ENCODE results near the gene COMMD3. TPM values are rescaled to one million over a fixed set of nuclear protein-coding genes. Genes with fewer than 3 reads are reported as not detected.

The COMMD3 gene
- polyA plus RNA-seq, 12 donors, result 57.8 to 83.9 (median 76.1) TPM; not detected in 1

DNA sequence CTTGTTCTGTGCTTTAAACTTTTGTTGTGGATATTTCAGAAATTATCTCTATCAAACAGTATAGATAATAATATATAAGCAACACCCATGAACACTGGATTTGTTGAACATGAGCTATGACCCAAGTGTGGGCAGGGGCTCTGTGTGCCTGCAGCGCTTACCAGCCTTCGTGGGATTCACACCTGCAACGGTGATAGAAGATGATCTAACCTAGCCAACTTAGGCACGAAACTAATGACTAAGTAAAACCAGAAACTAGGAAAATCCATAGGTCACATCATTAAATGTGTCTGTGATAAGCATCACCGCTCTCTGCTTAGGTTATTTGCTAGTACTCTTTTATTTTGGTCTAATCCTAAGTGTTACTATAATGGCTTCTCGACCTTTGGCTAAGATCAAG is 47.1 kb downstream of the COMMD3 start:
- no peak for DNase-seq

DNA sequence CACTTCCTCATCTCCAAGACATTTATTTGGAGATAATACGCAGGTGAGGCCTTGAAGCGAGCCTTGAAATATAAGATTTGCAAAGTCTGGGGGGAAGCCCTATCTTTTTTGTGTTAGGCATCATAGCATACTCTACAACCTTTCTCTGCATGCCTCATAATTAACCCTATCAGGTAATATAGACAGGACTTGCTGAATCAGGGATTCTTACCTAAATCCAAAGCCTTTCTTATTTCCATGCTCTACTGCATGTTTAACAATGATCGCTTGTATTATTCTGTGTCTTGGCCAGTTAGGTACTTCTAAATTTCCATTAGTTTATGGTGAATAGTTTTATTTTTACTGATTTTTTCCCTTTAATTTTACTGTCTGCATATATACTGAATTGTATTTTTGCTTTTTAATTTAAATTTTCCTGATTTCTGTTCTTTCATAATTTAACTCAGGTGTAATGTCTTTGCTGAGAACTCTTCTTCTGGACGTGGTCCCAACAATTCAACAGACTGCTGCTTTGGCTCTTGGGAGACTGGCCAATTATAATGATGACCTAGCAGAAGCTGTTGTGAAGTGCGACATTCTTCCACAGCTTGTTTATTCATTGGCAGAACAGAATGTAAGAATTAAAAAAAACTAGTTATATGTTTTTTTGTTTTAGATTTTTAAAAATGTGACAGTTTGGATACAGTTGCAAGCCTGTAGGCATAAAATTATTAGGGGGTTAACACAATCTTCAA is 48.4 kb downstream of the COMMD3 start:
- DNase-seq, result no peak

DNA sequence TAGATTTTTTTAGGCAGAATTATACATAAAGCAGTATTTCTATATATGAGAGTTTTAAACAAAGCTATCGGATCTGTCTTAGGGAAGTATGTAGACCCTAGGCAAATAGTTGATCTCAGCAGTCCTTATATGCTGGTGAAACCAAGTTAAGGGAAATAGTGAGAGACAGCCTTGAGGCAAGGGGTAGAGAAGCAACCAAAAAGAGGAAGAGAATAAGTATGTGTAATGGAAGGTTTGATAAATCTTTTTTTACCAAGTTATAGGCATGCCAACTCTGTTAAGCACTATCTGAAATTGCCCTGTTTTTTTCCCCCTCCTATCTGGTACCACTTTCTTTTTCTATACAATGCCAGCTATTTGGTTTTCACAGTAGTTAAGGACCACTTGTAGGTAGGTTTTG is 49.0 kb downstream of the COMMD3 start:
- no peak for DNase-seq

DNA sequence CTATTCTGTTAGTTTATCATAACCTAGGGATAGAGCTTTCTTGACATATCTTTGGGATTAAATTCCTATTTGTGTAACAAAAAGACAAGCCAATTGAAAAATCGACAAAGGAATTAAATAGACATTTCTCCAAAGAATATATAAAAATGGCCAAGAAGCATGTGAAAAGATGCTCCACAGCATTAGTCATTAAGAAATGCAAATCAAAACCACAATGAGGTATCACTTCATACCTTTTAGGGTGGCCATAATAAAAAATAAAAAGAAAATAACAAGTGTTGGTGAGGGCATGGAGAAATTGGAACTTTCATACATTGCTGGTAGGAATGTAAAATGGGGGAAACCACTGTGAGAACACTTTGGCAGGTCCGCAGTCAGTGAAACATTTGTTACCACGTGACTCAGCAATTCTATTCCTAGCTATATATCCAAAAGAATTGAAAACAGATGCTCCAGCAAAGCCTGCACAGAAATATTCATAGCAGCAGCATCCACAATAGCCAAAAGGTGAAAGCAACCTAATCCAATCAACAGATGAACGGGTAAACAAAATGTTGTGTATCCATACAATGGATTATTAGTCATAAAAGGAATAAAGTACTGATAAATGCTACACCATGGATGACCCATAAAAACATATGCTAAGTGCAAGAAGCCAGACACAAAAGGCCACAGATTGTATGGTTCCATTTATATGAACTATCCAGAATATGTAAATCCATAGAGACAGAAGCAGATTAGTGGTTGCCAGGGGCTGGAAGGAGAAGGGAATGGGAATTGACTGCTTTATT is 49.7 kb downstream of the COMMD3 start:
- DNase-seq, result no peak

DNA sequence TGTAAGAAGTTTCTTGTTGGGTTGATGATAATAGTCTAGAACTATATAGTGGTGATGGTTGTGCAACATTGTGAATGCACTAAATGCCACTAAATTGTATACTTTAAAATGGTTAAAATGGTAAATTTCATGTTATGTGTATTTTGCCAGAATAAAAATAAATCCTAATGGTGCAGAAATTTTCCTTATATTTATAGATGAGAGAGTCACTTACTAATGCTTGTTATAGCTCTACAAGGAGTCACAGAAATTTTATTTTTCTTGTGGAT is 50.2 kb downstream of the COMMD3 start:
- no peak for DNase-seq

DNA sequence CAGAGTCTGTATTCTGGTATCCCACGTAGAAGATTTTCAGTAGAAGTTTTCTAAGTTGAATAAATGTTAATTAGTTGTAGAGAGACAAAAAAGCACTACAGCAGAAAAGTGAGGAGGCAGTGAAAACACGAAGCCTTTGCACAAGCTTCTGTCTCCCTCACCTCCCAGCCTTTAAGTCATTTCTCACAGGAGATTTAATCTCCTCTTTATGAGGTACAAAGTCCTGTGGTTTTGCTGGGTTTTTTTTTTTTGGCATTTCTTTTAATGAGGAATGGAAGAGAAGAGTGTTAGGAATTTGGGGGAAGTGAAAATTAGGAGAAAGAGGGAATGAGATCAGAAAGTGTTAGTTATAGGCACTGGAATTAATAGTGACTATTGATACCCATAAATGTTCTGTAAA is 50.6 kb downstream of the COMMD3 start:
- no peak for DNase-seq

DNA sequence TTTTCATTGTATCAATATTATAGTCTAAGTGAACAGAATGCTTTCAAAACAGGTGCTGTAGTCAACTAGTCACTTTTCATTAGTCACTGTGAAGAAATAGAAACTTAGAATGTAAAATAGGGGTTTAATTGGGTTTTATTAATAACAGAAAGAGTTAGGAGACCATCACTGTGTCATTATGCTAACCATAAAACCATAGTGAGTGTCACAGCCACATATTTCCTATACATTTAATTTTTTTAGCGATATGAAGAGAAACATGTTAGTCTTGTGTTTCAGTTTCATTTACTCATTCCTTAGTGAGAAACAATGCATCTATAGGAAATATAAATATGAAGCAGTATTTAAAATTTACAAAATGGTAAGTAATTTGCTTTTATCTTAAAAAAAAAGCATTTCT is 51.3 kb downstream of the COMMD3 start:
- DNase-seq, result no peak

DNA sequence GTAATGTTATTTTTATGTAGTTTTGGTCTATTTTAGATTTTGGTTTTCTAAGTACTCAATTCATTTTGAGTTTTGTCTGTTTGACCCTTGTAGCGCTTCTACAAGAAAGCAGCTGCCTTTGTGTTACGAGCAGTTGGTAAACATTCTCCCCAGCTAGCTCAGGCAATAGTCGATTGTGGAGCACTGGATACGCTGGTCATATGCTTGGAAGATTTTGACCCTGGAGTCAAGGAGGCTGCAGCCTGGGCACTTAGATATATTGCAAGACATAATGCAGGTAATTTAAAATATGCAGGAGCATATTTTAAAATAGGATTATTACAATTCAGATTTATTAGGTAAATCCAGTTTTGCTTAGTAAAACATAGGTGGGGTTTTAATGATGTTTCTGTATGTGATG is 52.2 kb downstream of the COMMD3 start:
- DNase-seq, result no peak

DNA sequence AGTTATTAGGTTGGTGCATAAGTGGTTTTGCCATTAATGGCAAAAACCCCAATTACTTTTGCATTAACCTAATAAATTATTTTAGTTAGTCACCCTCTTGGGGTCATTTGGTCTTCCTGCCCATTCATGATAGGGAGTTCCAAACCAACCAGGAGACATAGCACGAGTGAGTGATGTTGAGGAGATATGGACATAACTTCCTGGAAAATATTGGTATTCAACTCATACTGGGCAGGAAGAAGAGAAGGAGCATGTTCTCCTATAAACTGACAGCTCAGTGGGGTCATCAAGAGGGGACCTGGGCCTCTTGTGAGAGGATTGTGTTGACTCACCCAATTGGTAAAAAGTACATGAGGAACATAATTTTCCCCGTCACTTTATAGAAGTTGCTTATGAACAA is 52.8 kb downstream of the COMMD3 start:
- DNase-seq, result no peak

DNA sequence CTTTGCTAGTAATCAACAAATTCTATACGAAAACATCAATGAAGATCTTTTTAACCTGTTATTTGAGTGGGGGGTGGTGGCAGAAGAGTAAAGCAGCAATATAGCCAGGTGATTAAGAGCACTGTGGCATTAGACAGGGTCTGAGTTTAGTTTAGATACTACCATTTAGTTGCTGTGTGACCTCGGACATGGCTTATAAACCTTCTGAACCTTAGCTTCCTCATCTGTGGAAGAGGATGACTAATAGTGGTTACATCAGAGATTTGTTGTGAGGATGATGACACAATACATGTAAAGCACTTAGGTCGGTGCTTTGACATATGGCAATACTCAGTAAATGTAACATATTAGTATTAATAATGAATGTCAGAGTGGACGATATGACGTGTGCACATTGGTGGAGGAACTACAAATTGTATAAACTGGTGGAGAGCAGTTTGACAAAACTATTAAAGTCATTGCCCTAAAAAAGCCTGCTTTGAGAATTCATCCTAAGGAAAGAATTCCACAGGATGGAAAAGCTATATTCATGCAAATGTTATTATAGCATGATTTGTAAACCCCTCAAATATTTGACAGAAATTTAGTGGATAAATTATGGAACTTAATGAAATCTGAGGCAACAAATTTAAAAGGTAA is 53.4 kb downstream of the COMMD3 start:
- DNase-seq, result no peak

Other genes with a start within 250 kb of the COMMD3 start
- under 1 TPM in 1 of 12 donors, not detected in 11; 0.09 TPM for gene EBLN1, start 98.4 kb upstream of the COMMD3 start, polyA plus RNA-seq (ENCODE audit: insufficient read length in 12 of 12)
- 10 to 100 TPM in 11 of 12 donors, not detected in 1; 47.2 to 79.4 (median 61.5) TPM for gene BMI1, start 4.7 kb downstream of the COMMD3 start, polyA plus RNA-seq (ENCODE audit: insufficient read length in 12 of 12)
- 10 to 100 TPM in 2 of 12 donors, 1 to 10 TPM in 8, not detected in 2; 2.6 to 13.1 (median 6.3) TPM for gene SPAG6, start 29.1 kb downstream of the COMMD3 start, polyA plus RNA-seq (ENCODE audit: insufficient read length in 12 of 12)

All from muscle of arm (tissue), 12 donors.